Left renal pelvis (tissue), 4 donors: ENCODE measurements around the gene ZMYND10. TPM values are rescaled to one million over a fixed set of nuclear protein-coding genes. Genes with fewer than 3 reads are reported as not detected.

Experiments used
- DNase-seq, 4 donors: peaks; one replicate each; pipeline ENCODE4 v3.0.0-alpha.2; 2013; ENCODE audit warnings: low read depth in 4 of 4, low spot score in 3 of 4
- polyA plus RNA-seq, 4 donors: library from polyadenylated mRNA; unstranded; fragments of 120-200 nt; gene quantifications; one replicate each; pipeline ENCODE4 v1.2.1, GENCODE V29; 2013; ENCODE audit not compliant: insufficient read length in 4 of 4

ZMYND10 gene
- polyA plus RNA-seq: 1 to 10 TPM; 3.1 to 4.1 (median 3.3) TPM

DNA sequence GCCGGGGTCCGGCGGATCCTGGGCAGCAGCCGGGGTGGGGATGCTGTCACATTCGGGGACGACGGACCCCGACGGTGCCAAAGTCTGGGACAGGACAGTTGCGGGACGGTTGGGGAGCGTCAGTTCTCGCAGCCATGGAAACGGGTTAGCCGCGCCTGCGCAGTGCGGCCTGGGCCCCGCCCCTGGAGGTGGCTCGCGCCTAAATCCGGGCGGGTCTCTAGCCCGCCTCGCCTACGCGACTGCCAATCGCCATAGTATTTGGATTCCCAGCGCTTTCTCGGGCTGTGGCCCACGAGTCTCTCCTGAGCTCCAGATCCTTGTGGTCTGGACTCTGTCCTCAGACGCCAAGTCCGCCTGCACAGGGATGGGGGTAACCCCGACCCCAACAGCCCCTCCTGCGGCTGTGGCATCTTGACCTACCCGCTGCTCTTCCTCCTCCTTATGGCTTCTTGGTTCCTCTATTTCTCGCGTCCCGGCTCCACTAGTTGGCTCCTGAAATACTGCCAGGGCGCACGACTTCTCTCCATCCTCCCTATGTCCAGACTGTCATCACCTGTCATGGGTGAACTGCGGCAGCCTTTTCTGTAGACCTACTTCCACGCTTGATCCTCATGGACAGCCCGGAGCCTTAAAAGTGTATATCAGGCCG lies at the start of gene ZMYND10:
TSS of gene ZMYND10 (minus strand) at position 147 of the 649 bp plus-strand sequence. CDS start 153 bp downstream, outside the sequence.
- DNase-seq: no peak

DNA sequence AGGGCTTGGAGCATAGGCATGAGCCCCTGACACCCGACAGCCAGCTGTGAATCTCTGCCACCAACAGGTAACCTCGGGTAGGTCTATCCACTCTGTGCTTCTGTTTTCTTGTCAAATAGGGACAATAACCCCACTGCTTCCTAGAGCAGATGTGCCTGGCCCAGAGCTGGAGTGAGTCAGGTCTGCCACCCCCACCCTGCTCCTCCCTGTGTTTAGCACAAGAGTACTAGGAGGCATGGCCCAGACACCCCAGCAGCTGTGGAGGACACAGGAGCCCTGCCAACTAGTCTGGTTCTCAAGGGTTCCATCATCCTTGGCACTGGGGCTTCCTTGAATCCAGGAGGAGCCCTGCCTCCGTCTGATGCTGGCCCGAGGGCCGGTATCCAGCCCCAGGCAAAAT lies 47.5 kb upstream of the ZMYND10 start:
- no peak for DNase-seq

DNA sequence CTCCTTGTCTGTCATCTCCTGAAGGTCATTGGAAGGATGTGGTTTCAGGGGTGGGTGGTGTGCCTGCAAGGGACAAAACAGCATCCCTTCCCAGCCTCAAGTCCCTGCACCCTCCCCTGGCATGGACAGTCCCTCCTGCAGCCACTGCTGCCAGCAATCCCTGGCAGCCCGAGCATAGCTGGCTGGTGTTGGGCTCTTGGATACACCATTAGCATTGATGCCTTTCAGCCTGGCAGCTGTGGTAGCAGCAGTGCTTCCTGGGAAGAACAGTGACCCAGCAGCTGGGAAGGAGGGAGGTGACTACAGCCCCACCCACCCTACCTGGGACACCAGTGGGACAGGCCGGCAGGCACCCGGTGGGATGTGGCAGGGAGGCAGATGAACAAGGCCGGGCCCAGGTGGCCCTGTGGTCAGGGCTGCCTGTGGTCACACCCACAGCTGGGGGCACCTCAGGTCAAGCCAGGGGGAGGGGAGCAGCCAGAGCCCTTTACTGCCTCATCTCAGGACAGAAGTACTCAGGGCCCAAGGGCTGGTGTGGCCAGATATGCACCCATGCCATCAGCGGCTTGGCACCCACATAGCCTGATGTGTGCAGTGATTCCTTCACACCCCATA lies 46.7 kb upstream of the ZMYND10 start:
- DNase-seq: no peak

DNA sequence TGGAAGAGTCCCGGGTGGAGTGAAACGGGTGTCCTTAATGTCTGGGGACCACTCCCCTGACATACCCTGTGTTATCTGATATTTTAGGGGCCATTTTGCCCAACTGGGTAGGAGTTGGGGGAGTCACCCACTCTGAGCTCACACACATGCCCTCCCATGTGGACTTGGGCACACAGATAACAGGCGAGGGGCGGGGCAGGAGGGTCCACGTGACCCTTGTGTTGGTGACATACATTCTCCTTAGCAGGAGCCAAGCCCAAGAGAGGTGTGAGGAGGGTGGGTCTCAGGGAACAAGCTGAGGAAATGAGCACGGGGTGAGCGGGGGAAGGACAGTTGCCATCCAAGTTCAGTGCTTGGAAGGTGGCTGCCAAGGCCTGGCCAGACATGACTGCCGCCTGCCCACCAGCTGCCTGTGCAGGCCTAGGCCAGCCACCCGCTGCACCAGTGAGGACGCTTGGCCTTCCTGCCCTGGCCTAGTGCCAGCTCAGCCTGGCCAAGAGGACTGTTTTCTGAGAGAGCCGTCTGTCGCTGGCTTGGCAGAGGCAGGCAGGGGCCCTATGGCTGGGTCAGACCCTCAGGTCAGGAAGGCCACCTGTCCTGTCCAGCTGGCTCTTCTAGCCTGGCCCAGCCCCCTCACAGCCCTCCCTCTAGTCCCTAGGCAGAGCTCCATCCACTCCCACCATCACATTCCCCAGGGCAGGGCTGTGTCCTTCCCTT lies 45.1 kb upstream of the ZMYND10 start:
- no peak for DNase-seq

- DNase-seq: no peak
Observed at GRCh38 chr3:50389414-50389767, 43.9 kb upstream of the ZMYND10 start.

- no peak for DNase-seq
Observed at GRCh38 chr3:50388720-50389413, 43.3 kb upstream of the ZMYND10 start.

- DNase-seq: no peak
Observed at GRCh38 chr3:50388016-50388719, 42.6 kb upstream of the ZMYND10 start.

- DNase-seq: no peak
Observed at GRCh38 chr3:50385754-50386153, 40.2 kb upstream of the ZMYND10 start.

DNA sequence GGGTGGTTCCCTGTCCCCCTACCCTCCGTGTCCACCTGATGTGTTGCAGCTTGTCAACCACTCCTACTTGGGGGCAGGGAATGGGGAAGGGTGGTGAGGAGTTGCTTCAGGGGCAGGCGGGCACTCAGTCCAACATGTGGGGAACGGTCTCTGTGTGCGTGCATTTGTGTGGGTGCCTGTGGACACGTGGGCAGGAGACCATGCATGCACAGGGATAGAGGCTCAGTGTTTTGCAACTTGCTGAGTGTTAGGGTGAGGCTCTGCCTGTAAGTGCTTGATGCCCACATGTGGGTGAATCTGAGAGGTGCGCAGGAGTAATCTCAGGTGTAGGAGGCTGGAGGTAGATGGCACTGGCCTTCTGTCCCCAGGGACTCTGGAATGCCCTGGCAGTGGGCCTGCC lies 38.2 kb upstream of the ZMYND10 start:
- no peak for DNase-seq

- DNase-seq: no peak
Observed at GRCh38 chr3:50382722-50383121, 37.2 kb upstream of the ZMYND10 start.

DNA sequence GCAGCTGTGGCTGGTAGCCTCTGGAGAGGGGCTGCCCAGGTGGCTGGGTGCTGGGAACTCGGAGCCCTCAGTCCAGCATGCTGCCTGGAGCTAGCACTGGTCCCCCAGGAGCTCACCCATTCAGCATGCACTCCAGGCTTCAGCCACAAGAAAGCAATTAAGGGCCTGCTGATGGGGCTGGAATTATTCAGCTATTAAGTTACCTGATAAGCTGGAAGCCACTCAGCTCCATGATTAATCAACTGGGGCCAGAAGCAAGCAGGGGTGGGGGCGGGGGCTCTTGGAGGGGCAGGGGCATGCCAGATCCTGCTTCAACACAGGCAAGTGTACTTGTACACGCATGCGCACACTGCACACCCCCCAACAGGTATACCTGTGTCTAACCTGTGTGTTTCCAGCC lies 35.9 kb upstream of the ZMYND10 start:
- DNase-seq: no peak

GRCh38 chr3:50380405-50381085 lies 35.0 kb upstream of the ZMYND10 start:
- DNase-seq: no peak

DNA sequence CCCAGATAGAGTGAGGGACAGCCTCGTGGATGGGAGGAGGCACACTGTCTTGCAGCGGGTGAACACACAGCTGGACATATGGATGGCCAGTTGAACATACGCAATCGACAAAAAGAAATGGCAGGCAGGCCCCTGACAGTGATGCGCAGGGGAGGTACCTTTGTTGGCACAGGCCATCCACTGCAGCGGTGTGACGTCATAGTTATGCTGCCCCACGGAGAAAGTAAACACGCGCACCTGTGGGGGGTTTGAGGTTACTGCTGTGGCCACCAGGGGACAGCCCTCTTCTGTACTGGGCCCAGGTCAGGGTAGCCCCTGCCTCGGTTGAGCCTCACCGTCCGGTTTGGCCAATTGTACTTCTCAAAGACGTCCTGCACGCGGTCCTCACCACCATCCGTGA lies 33.2 kb upstream of the ZMYND10 start:
- DNase-seq: no peak

DNA sequence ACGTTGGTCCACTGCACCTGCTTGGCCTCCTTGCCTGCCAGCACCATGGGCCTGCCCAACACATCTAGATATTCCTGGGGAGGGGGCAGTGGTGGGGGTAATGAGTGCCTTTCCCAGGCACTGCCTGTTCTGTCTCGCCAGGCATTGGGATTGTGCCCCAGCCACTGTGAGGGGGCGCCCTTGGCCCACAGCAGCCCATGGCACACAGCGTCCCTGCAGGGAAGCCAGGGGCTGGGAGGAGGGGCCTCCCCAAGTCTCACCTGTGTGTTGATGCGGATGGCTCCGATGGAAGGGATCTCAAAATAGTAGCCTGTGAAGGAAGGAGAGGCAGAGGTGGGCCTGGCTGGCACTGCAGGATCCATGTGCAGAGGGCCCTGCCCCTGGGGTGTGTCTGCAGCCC lies 32.5 kb upstream of the ZMYND10 start:
- DNase-seq: no peak

- DNase-seq: no peak
Observed at GRCh38 chr3:50375258-50375931, 29.9 kb upstream of the ZMYND10 start.

DNA sequence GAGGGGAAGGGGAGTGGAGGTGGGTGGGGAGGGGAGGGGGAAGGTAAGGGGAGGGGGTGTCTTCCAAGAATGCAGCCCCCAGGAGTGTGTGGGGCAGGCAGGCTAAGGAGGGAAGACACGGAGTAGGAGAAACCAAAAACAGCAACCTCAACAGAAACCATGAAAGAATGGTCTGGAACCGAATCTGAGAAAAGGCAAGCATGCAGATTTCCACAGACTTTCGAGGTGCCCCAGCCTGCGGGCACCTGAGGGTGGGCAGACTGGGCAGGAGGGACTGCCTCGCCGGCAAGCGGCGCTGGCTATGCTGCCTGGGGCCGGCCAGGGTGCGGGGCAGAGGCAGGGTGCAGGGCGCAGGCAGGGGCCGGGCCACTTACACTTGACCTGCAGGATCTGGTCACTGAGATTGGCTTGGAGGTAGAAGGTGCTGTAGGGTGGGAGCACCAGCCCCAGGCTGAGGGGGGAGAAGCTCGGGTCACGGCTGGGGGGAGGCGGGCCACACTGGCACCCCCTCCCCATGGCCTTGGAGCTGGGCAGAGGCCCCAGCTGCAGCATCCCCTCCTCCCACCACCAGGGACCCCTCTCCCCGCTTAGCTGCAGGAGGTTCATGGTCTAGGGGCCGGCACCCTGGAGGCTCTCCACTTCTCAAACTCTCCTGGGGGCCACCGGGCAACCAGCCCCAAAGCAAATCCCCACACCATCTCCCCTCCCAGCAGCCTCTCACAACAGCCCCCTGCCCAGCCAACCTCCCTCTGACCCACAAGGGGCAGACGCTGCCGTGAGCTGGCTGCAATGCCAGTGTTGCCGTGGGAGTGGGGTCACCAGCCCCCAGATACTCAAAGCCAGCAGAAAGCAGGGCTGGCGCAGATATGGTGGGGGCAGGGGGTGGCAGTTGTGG lies 29.1 kb upstream of the ZMYND10 start:
- DNase-seq: no peak

DNA sequence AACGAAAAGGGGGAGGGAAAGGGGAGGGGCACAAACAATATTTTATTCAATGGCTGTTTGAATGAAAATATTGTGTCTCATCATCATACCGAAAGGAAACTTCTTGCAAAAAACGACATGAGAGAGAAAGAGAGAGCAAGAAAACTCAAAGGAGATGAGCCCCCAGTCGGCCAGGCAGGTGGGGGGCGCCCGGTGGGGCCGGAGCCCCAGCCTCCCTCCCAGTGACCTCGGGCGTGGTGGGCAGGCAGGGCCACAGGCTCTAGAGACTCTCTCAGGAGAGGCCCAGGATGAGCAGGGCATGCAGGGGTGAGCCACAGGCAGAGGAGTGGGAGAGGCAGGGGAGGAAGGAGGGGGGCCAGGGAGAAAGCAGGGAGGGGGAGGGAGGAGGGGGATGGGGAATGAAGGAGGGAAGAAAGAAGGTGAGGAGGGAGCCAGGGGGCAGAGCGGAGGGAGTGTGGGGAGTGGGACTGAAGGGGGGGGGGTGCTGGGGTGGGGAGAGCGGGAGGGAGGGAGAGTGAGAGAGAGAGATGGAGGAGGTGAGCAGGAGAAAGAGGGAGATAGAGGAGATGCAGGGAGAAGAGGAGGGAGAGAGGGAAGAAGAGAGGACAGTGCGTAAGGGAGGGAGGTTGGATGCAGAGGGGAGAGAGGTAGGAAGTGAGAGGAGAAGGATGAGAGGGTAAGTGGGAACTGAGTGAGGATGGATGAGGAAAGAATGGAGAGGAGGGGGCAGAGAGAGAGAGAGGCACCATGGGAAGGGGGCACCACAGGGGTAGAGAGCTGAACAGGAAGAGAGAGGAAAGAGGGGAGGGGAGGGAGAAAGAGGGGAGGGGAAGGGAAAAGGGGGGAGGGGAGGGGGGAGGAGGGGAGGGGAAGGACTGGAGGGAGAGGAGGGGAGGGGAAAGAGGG lies 27.9 kb upstream of the ZMYND10 start:
- no peak for DNase-seq

- DNase-seq: no peak
Observed at GRCh38 chr3:50372349-50372748, 26.8 kb upstream of the ZMYND10 start.
